ENCODE results near the gene C11orf97.

C11orf97 gene

GRCh38 chr11:94525546-94526324 lies 13.5 kb downstream of the C11orf97 start:
- no peak for TF ChIP-seq CTCF (IDR thresholded peaks at IDR 0.05; ENCODE audit: low read depth, low read length)
- no peak overlapping the region for H3K4me3 ChIP-seq (ENCODE audit: low read depth, low read length)

- TF ChIP-seq CTCF (IDR thresholded peaks at IDR 0.05; ENCODE audit: low read depth, low read length): no peak
- no peak overlapping the region for H3K4me3 ChIP-seq (ENCODE audit: low read depth, low read length)
Observed at GRCh38 chr11:94526645-94527438, 14.6 kb downstream of the C11orf97 start.

- no peak for TF ChIP-seq CTCF (IDR thresholded peaks at IDR 0.05; ENCODE audit: low read depth, low read length)
- H3K4me3 ChIP-seq (ENCODE audit: low read depth, low read length): no peak overlapping the region
Observed at GRCh38 chr11:94528551-94528950, 16.3 kb downstream of the C11orf97 start.

GRCh38 chr11:94532211-94532610 lies 19.9 kb downstream of the C11orf97 start:
- no peak for TF ChIP-seq CTCF (IDR thresholded peaks at IDR 0.05; ENCODE audit: low read depth, low read length)
- no peak overlapping the region for H3K4me3 ChIP-seq (ENCODE audit: low read depth, low read length)

- no peak overlapping the region for H3K4me3 ChIP-seq (ENCODE audit: low read depth, low read length)
- no peak for TF ChIP-seq CTCF (IDR thresholded peaks at IDR 0.05; ENCODE audit: low read depth, low read length)
Observed at GRCh38 chr11:94533206-94533605, 20.9 kb downstream of the C11orf97 start.

- no peak for TF ChIP-seq CTCF (IDR thresholded peaks at IDR 0.05; ENCODE audit: low read depth, low read length)
- H3K4me3 ChIP-seq (ENCODE audit: low read depth, low read length): no peak overlapping the region
Observed at GRCh38 chr11:94533696-94534630, 21.7 kb downstream of the C11orf97 start.

Measured in WI38 (cell line).